NK-92 (cell line): ENCODE data around the gene AKAP11.
"Not testable (repeated sequence)": the region's sequence is repeated elsewhere in the genome, so short reads cannot be mapped to it uniquely, and the experiment has no call there.

ENCODE experiments used
- DNase-seq: peaks from one replicate; lab custom pipeline; 2025; ENCODE audit not compliant: unreplicated experiment; lab: John Stamatoyannopoulos, UW

AKAP11 gene, protein sequence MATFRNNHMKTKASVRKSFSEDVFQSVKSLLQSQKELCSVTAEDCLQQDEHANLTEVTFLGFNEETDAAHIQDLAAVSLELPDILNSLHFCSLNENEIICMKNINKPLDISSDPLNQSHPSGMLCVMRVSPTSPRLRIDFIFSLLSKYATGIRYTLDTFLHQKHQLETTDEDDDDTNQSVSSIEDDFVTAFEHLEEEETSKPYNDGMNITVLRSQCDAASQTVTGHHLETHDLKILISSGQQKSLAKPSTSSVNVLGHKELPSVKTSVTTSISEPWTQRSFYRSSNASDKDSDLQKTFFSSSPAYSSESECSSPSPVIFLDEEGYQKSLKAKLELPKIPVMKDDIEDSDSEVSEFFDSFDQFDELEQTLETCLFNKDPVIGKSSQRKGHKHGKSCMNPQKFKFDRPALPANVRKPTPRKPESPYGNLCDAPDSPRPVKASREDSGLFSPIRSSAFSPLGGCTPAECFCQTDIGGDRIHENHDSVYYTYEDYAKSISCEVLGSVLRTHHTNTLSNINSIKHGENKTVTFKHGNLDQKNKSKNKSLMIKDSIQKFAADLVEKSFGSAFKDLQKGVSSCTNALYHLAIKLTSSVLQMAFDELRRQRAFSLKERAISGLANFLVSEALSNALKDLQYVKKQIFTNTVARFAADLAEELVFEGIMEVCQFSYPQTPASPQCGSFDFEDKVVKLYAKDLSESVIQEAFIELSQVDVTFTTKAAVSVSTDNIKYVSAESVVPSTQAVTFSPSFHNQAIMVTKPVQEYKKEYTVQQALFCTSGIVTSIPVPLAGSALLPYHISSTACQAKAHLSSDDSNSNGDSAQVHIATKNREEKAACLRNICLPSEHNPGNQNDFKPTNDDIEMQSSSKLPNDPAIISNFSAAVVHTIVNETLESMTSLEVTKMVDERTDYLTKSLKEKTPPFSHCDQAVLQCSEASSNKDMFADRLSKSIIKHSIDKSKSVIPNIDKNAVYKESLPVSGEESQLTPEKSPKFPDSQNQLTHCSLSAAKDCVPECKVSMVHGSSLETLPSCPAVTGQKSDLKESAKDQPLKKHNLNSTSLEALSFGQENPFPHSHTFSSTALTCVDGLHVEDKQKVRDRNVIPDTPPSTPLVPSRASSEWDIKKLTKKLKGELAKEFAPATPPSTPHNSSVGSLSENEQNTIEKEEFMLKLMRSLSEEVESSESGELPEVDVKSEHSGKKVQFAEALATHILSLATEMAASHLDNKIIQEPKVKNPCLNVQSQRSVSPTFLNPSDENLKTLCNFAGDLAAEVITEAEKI (N-terminal part only)

DNA sequence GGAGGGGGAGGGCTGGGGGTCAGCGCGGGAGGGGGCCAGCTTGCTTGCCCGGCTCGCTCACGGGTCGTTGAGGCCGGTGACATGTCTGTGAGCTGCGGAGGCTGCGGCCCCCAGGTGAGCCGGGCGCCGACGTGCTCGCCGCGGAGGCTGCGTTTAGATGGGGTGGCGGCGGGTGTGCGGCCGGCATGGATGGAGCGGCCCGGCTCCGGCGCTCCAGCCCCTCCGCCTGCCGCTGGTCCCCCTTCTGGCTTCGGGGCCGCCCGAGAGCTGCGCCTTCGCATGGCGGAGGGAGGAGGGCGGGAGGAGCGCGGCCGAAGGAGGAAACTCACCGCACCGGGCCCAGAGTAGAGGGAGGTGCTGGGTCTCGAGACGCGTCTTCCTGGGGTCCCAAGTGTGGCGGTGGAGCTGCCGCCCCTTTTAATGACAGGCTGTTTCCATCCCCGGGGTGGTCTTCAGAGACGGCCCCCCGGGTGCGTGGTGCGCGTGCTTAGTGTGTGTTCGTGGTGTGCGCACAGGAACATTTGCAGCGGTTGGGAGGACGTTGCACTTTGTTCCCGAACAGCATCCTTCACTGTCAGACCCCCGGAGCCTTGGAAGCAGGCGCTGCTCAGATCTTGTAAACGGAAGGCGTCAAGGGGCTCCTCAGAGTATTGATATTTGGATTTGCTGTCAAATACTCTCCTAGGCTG is at the start of gene AKAP11:
AKAP11 (plus strand) TSS at position 38 of the 689 bp plus-strand sequence. CDS start 14,197 bp downstream, outside the sequence.
- DNase-seq, result no peak

DNA sequence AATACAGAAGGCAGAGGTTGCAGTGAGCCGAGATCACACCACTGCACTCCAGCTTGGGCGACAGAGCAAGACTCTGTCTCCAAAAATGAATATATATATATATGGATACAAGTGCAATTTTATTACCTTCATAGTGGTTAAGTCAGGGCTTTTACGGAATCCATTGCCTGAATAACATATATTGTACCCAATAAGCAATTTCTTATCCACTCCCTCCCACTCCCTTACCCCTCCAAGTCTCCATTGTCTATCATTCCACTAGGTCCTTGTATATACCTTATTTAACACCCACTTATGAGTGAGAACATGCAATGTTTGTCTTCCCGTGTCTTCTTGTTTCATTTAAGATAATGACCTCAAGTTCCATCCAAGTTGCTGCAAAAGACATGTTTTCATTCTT is 48.3 kb upstream of the AKAP11 start:
- DNase-seq, result no peak

DNA sequence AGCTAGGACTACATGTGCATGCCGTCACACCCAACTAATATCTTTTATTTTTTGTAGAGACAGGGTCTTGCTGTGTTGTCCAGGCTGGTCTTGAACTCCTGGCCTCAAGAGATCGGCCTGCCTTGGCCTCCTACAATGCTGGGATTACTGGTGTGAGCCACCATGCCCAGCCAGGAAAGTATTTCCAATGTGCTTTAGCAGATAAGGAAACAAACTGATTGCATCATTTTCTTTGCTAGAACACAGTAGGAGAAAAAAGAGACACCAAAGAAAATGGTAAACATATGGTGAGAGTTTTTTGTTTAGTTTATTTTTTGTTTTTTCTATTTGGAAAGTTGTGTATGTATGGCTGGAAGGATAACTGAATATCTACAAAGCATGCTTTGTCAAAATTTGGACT is 46.9 kb upstream of the AKAP11 start:
- DNase-seq, result no peak

DNA sequence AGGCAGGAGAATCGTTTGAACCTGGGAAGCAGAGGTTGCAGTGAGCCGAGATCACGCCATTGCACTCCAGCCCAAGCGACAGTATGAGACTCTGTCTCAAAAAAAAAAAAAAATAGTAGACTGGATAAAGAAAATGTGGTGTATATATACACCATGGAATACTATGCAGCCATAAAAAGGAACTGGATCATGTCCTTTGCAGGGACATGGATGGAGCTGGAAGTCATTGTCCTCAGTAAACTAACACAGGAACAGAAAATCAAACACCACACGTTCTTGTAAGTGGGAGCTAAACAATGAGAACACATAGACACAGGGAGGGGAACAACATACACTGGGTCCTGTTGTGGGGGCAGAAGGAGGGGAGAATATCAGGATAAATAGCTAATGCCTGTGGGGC is 45.2 kb upstream of the AKAP11 start:
- not testable (repeated sequence) for DNase-seq

DNA sequence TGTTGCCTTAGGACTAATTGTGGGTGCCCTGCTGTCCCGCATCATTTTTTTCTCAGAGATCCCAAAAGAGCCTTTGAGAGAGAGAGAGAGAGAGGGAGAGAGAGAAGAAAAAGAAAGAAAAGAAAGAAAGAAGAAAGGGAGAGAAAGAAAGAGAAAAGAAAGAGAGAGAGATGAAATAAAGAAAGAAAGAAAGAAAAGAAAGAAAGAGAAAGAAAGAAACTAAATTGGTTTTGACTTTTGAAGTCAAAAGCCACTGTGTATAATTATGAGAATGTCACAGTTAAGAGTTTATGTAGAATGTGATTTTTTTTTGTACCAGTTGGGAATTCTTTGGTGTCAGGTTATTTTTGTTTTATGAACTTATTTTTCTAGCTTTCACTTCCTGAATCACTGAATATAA is 43.4 kb upstream of the AKAP11 start:
- no peak for DNase-seq

DNA sequence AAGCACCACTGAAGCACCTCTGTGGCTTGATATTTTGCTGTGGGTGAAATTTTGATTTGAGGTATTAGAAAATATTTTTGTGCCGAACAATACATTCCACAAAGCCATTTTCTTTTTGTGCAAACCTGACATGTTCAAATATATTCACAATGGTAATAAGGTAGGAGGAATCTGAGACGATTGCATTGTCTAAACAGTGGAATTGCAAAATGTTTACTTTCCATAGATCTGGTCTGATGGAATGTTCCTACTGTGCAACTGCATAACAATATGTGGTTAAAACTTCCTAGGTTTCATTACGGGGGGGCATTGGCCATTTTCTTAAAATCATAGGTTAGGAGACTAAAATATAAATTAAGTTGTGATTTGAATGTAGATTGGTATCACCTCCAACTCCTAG is 42.7 kb upstream of the AKAP11 start:
- DNase-seq, result no peak

DNA sequence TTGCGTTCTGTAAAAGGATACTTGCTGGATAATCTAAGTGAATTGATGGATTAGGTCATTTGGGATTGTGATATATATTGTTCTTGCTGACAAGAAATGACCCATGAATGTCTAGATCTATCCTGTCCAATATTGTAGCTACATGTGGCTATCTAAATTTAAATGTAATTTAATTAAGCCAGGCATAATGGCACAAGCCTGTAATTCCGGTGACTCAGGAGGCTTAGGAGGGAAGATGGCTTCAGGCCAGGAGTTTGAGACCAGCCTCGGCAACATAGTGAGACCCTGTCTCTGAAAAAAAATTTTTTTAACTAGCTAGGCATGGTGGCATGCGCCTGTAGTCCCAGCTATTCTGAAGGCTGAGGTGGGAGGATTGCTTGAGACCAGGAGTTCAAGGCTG is 39.3 kb upstream of the AKAP11 start:
- DNase-seq, result no peak

DNA sequence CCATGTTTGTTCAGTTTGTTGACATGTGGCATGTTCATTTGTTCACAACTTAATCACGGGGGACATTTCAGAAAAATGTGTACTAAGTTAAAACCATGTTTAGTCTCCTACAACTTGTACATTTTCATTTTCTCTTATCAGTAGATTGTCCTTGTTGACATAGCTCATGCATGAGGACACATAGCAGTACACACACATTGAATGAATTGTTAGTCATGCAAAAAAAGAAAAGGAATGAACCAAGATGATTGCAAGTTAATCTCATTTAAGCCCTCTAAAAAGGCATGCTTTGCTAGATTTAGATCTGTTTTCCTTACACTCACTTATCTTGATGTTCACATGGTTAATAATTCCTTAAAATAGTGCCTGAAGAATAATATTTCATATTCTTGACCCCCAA is 38.2 kb upstream of the AKAP11 start:
- DNase-seq, result no peak

DNA sequence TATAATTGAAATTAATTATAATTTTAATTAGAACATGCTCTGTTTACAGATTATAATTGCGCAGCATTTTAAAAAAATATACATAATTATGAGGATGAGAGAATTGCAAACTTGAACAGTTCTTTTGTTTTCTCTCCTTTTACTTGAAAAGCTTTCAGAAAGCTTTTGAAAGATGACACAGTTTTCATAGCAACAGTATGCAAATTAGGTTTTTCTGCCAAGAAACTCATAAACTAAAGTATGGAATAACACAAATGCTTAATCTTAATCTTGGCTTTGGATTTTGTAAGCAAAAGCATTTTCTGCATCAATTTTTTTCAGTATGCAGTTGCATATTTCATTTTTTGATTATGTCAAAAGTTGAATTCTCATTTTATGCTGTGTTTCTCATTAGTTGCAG is 32.8 kb upstream of the AKAP11 start:
- no peak for DNase-seq

DNA sequence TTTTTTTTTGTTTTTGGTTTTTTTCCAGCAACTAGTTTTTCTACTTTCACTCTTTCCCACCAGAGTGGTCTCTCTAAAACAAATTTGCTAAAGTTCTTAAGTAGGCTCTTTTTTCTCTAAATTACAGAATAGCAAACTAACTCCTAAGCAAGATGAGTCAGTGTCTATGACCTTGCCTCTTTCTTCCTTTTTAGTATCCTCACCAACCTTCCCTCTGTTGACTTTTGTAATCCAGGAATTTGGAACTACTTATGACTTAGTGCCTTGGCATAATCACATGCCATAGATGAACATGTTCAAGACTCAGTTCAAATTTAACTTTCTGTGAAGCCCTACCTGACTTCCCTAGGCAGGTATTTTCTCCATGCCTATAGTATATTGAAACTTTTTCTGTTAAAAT is 32.3 kb upstream of the AKAP11 start:
- DNase-seq, result no peak

DNA sequence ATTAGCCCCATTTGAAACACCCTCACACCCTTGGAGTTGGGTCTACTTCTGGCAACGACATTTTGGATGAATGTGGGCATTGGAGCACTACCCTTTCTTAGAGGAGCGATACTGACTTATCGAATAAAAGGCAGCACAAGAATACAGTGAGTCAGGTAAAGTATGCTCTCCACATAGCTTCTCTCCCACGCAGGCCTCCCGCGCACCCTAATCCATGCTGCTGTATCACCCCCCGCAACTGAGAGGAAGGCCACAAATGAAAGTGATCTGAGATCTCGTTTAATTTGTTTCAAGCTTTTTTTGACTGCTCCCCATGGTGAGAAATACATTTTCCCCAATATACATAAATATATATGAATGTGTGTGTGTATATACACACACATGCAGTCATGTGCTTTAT is 25.4 kb upstream of the AKAP11 start:
- no peak for DNase-seq

DNA sequence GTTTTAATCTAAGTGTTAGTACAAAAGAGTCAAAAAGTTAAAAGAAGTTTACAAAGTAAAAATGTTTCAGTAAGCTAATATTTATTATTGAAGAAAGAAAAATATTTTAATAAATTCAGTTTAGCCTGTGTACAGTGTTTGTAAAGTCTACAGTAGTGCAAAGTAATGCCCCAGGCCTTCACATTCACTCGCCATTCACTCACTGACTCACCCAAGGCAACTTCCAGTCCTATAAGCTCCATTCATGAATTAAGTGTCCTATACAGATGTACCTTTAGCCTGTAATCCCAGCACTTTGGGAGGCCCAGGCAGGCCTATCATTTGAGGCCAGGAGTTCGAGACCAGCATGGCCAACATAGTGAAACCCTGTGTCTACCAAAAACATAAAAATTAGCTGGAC is 24.1 kb upstream of the AKAP11 start:
- no peak for DNase-seq

DNA sequence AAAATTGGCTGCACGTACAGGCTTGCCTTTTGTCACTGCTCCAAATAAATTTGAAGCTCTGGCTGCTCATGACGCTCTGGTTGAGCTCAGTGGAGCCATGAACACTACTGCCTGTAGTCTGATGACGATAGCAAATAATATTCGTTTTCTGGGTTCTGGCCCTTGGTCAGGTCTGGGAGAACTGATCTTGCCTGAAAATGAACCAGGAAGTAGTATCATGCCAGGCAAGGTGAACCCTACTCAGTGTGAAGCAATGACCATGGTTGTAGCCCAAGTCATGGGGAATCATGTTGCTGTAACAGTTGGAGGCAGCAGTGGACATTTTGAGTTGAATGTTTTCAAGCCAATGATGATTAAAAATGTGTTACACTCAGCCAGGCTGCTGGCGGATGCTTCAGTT is 16.1 kb upstream of the AKAP11 start:
- no peak for DNase-seq

DNA sequence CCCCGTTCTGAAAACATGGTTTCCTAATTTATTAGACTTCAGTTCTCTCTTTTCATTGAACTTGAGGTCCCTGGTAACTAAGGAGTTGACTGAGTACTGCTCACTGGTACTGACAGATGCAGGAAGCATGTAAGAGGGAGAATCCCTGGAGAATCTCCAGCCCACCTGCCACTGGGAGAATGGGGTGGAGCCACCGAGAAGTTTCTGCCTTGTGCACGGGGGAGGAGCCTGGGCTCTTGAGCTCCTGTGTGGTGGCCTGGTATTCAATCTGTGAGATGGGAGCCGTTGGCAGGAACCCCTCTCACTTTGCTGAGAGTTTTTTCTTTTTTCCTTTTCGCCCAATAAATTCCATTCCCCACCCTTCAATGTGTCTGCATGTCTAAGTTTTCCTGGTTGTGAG is 13.2 kb upstream of the AKAP11 start:
- DNase-seq, result no peak

DNA sequence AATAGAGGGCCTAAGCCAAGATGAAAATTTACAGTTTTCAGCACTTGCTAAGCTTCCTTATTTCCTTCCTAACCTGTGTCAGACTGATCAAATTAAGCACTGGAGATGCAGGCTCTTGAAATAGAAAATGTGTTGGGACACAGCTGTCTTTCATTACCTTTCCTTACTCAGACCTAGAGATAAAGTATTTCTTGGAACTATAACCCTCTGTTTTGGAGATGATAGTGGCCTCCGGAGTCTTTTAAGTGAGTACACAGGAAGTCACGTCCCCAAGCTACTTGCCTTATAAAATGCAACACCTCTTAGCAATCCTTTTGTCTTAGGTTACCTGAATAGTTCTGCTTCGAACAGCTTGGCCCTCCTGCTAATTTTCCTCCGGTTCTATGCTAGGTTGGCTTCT is 12.4 kb upstream of the AKAP11 start:
- DNase-seq, result no peak

DNA sequence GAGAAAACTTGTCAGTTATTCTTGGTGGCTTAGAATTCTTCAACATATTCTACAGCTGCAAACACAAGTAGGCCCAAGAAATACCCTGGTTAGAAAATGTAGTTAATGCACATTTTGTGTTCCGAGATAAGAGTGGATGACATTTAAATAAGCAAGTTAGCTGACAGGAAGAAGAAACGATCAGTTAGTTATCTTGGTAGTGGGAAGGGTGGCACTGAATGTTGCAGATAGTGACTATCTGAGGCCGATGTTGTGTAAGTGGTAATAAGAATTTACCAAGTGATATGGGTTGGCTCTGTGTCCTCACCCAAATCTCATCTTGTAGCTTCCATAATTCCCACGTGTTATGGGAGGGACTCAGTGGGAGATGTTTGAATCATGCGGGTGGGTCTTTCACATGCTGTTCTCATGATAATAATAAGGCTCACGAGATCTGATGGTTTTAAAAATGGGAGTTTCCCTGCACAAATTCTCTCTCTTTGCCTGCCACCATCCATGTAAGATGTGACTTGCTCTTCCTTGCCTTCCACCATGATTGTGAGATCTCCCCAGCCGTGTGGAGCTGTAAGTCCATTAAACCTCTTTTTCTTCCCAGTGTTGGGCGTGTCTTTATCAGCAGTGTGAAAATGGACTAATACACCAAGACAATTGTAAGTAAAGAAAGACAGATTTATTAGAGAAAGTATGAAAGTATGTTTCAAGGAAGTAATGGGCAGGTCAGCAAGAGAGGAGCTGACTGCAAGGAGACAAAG is 10.9 kb upstream of the AKAP11 start:
- DNase-seq, result no peak

DNA sequence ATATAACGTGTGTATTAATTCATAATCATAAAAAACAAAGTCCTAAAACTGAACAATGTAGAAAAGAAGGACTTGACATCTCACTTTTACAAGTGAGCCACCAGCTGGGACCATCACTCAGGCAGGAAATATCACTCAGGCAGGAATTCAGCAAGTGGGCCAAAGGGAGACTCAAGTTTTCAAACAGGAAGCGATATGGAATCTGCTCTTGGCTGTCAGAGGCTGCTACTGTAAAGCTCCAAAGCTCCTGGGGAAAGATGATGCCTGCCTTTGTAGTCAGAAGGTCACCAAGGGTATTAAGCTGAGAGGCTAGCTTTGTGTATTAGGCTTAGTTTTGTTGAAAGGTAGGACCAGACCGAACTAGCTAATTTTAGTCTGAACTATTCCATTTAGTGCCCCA is 5.5 kb upstream of the AKAP11 start:
- DNase-seq, result no peak

DNA sequence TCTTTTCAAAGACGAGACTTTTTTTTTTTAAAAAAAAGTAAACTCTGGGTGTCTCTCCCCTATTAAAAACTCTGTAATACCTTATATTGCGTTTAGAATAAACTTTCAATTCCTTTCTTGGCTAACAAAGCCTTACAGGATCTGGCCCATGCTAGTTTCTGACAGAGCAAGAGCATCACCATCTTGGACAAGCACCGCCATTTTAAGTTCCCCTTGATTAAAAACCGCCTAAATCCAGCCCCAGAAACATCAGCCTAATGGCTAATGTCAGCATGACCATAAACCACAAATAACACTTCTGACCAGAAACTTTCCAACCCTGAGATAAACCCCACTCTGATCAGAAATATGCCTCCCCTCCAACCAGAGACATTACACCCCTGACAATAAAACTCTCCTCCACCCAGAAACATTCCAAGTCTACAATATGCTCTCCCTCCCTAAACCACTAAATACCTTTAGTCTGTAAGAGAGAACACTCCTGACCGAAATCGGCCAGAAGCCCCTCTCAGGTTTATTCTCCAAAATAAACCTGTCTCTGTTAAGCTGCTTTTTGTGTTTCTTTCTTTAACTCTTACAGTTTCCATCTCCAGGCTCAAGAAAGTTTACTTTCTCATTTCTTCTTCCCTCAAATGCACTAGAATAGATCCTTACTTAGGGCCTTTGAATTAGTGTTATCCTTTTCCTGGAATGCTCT is 1.6 kb upstream of the AKAP11 start:
- DNase-seq, result no peak

DNA sequence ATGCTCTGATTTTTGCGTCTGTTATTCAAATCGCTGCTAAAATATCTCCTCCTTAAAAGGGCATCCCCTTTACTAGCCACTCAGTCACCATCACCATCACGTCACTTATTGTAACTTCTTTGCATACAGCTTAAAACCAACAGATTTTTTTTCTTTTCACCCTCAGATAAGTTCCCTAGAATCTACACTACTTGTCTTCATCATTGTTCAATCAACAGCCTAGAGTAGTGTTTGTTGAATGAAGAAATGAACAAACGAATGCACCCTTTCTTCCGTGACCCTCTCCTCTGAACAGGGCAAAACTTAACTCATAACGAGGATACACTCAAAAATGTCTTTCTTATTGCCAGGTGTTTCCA is 1.1 kb upstream of the AKAP11 start:
- no peak for DNase-seq
